ENCODE measurements around the gene IFNL1.

DNA sequence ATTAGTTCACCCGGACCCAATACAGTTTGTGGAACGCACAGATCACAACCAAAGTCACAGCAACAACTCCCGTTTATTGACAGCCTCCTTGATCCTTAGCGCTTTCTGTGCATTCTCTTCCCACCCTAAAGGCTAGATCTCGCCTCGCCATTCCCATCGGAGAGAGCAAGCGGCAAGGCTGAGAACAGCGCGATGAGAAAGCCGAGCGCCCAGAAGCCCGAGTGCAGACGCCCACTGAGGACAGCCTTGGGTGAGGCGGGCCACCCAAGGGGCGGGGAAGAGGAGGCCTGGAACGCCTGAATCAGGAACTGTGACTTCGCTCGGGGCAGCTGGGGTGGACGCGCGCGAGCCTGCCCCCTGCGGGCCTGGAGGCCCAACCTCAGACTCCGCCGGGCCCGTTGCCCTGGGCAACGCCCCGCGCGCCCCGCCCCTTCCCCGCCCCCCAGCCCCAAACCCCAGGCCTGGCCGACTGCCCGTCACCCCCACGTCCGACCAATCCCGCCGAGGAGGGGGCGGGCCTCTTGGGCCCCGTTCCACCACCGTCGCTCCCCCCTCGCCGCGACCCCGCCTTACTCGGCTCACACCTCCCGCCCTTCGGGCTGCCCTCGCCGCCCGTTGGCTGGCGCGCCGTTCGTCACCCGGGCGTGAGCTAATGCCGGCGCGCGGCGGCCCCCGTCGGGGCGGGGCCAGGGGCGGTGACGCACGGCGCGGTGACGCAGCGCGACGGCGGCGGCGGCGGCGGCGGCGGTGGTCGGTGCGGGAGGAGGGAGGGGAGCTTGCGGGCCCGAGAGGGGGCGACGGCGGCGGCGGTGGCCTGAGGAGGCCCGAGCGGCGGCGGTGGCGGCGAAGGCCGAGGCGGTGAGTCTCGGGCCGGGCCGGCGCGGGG lies 45.8 kb downstream of the IFNL1 start, which contains the start of gene SAMD4B:
- TF ChIP-seq POLR2AphosphoS5 (IDR thresholded peaks at IDR 0.05; ENCODE audit: borderline replicate concordance, low read depth, low read length) (peak; percentile 98), EZH2 (IDR thresholded peaks at IDR 0.05) (no peak)
